ENCODE measurements around the gene KMT2B. TPM values are rescaled to one million over a fixed set of nuclear protein-coding genes. Genes with fewer than 3 reads are reported as not detected.
A peak's percentile ranks its signal among the peaks of the same experiment; 100 is the strongest.

Gene KMT2B
- total RNA-seq, 1 donor from 2014 or later, result 12.6 TPM

- Histone ChIP-seq H3K4me2 (no peak overlapping the region), H3K4me1 (no peaks in the 10 kb centered on the region), H3F3A (ENCODE audit: low read depth) (no peaks in the 10 kb centered on the region), H3K27ac (no peak overlapping the region), H3K36me3 (no peaks in the 10 kb centered on the region), H3K9me3 (ENCODE audit: low read depth) (no peaks in the 10 kb centered on the region), H3K9ac (no peak overlapping the region), H4K20me1 (ENCODE audit: low read depth) (peaks cover 12% of the 10 kb centered on the region), H3K27me3 (no peaks in the 10 kb centered on the region), H2AFZ (replicated peaks) (no peak overlapping the region), H3K4me3 (no peak overlapping the region), H3K79me2 (ENCODE audit: low read depth) (peaks cover 7% of the 10 kb centered on the region)
- Mint-ChIP-seq H3K9me3 (no peaks in the 10 kb centered on the region), H3K36me3 (peaks cover 44% of the 10 kb centered on the region), H3K27me3 (ENCODE audit: insufficient read depth, low read depth) (peaks cover 12% of the 10 kb centered on the region), H3K27ac (no peak overlapping the region), H3K4me1 (peaks cover 1% of the 10 kb centered on the region), H3K4me3 (no peak overlapping the region)
- TF ChIP-seq EZH2 (IDR thresholded peaks at IDR 0.05), result no peak
- TF ChIP-seq, protein P1, sequence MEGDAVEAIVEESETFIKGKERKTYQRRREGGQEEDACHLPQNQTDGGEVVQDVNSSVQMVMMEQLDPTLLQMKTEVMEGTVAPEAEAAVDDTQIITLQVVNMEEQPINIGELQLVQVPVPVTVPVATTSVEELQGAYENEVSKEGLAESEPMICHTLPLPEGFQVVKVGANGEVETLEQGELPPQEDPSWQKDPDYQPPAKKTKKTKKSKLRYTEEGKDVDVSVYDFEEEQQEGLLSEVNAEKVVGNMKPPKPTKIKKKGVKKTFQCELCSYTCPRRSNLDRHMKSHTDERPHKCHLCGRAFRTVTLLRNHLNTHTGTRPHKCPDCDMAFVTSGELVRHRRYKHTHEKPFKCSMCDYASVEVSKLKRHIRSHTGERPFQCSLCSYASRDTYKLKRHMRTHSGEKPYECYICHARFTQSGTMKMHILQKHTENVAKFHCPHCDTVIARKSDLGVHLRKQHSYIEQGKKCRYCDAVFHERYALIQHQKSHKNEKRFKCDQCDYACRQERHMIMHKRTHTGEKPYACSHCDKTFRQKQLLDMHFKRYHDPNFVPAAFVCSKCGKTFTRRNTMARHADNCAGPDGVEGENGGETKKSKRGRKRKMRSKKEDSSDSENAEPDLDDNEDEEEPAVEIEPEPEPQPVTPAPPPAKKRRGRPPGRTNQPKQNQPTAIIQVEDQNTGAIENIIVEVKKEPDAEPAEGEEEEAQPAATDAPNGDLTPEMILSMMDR (IDR thresholded peaks at IDR 0.05), result no peak
- no peak for DNase-seq (ENCODE audit: low spot score)
These were observed 6.8 kb downstream of the KMT2B start for GRCh38 chr19:35724560-35724959.

DNA sequence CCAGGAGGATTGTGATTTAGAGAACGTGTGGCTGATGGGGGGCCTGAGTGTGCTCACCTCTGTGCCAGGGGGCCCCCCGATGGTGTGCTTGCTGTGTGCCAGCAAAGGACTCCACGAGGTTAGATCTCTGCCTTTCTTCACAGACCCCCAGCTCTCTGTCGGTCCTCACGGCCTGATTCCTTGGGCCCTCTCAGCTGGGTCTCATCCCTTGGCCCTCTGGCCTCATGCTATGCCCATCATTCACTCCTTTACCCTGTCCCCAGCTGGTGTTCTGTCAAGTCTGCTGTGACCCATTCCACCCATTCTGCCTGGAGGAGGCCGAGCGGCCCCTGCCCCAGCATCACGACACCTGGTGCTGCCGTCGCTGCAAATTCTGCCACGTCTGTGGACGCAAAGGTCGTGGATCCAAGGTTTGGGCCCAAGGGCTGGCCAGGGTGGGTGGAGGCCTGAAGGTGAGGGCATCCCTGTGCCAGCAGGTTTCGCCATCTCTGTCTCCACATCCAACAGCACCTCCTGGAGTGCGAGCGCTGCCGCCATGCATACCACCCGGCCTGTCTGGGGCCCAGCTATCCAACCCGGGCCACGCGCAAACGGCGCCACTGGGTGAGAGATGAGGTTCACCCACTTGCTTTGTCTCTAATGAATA is 7.5 kb downstream of the KMT2B start:
- Histone ChIP-seq H4K20me1 (ENCODE audit: low read depth) (peaks cover 4% of the 10 kb centered on the region), H2AFZ (replicated peaks) (no peak overlapping the region), H3K4me3 (no peak overlapping the region), H3K9me3 (ENCODE audit: low read depth) (no peaks in the 10 kb centered on the region), H3K4me1 (no peaks in the 10 kb centered on the region), H3K36me3 (no peaks in the 10 kb centered on the region), H3K9ac (no peak overlapping the region), H3K79me2 (ENCODE audit: low read depth) (no peaks in the 10 kb centered on the region), H3K4me2 (no peak overlapping the region), H3K27me3 (no peaks in the 10 kb centered on the region), H3F3A (ENCODE audit: low read depth) (no peaks in the 10 kb centered on the region), H3K27ac (no peak overlapping the region)
- H3K27ac Mint-ChIP-seq, result no peak overlapping the region
- H3K4me1 Mint-ChIP-seq, result no peaks in the 10 kb centered on the region
- no peaks in the 10 kb centered on the region for H3K9me3 Mint-ChIP-seq
- DNase-seq (ENCODE audit: low spot score), result no peak
- H3K36me3 Mint-ChIP-seq, result peaks cover 48% of the 10 kb centered on the region
- peak overlapping the region; percentile 8 for H3K4me3 Mint-ChIP-seq
- TF ChIP-seq, protein P1 (IDR thresholded peaks at IDR 0.05), result no peak
- TF ChIP-seq EZH2 (IDR thresholded peaks at IDR 0.05) (no peak), EZH2phosphoT487 (IDR thresholded peaks at IDR 0.05) (no peak)
- peaks cover 12% of the 10 kb centered on the region for H3K27me3 Mint-ChIP-seq (ENCODE audit: insufficient read depth, low read depth)

- H3K4me1 ChIP-seq, result no peaks in the 10 kb centered on the region
- no peaks in the 10 kb centered on the region for H3K4me1 Mint-ChIP-seq
- no peak overlapping the region for H2AFZ ChIP-seq (replicated peaks)
- H3K36me3 Mint-ChIP-seq, result peaks cover 51% of the 10 kb centered on the region
- H3K27me3 Mint-ChIP-seq (ENCODE audit: insufficient read depth, low read depth), result peaks cover 11% of the 10 kb centered on the region
- no peaks in the 10 kb centered on the region for H3K27me3 ChIP-seq
- no peaks in the 10 kb centered on the region for H4K20me1 ChIP-seq (ENCODE audit: low read depth)
- no peak overlapping the region for H3K27ac Mint-ChIP-seq
- no peak overlapping the region for H3K4me3 ChIP-seq
- H3F3A ChIP-seq (ENCODE audit: low read depth), result no peaks in the 10 kb centered on the region
- H3K27ac ChIP-seq, result no peak overlapping the region
- no peaks in the 10 kb centered on the region for H3K9me3 ChIP-seq (ENCODE audit: low read depth)
- TF ChIP-seq EZH2 (IDR thresholded peaks at IDR 0.05) (no peak), EZH2phosphoT487 (IDR thresholded peaks at IDR 0.05) (no peak)
- TF ChIP-seq, protein P1 (IDR thresholded peaks at IDR 0.05), result no peak
- no peak overlapping the region for H3K4me3 Mint-ChIP-seq
- H3K36me3 ChIP-seq, result no peaks in the 10 kb centered on the region
- no peak for DNase-seq (ENCODE audit: low spot score)
- H3K9me3 Mint-ChIP-seq, result no peaks in the 10 kb centered on the region
- no peak overlapping the region for H3K9ac ChIP-seq
- H3K4me2 ChIP-seq, result no peak overlapping the region
- H3K79me2 ChIP-seq (ENCODE audit: low read depth), result no peaks in the 10 kb centered on the region
These were observed 9.5 kb downstream of the KMT2B start for GRCh38 chr19:35727053-35727955.
